HEK293T (cell line): ENCODE results near the gene KCNJ10.

Source experiments
- ARNT ChIP-seq: fragments of 450-650 bp; IDR thresholded peaks from 2 replicates; pipeline ENCODE4 v1.6.1; 2017; ENCODE audit warnings: mild to moderate bottlenecking
- FOXM1 ChIP-seq: fragments of 450-650 bp; IDR thresholded peaks from 2 replicates; pipeline ENCODE4 v1.6.1; 2017; ENCODE audit warnings: mild to moderate bottlenecking, borderline replicate concordance
- HDGF ChIP-seq: fragments of 450-650 bp; IDR thresholded peaks from 2 replicates; pipeline ENCODE4 v1.6.1; 2017; ENCODE audit warnings: antibody characterized with exemption, borderline replicate concordance
- NFRKB ChIP-seq: fragments of 450-650 bp; IDR thresholded peaks from 2 replicates; pipeline ENCODE4 v1.6.1; 2016; ENCODE audit warnings: mild to moderate bottlenecking, moderate library complexity
- SP1 ChIP-seq: fragments of 450-650 bp; IDR thresholded peaks from 2 replicates; pipeline ENCODE4 v1.6.1; 2017
- SUZ12 ChIP-seq: fragments of 450-650 bp; IDR thresholded peaks from 2 replicates; pipeline ENCODE4 v1.6.1; 2016; ENCODE audit warnings: mild to moderate bottlenecking
- TARDBP ChIP-seq: fragments of 450-650 bp; IDR thresholded peaks from 2 replicates; pipeline ENCODE4 v1.6.1; 2016
- ZNF384 ChIP-seq: fragments of 450-650 bp; IDR thresholded peaks from 2 replicates; pipeline ENCODE4 v1.6.1; 2016
- TF ChIP-seq, protein P1 (sequence below): fragments of 450-650 bp; IDR thresholded peaks from 2 replicates; pipeline ENCODE4 v1.6.1; 2016

DNA sequence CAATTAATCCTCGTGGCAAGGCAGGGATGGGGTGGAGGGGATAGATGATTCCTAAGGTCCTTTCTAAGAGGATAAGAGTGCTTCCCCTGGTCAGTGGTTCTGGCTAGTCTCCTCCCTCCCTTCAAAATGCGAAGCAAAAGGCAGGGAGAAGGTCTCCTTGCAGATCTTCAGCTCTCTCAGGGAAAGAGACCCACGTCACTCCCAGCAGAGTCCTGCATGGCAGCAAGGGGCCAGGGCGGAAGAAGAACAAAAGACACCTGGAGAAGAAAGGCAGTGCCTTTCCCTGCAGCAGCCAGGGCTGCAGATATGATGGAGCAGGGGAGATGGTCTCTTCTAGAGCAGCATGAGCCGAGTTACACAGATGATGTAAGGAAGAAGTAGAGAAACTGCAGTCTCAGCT is 86.3 kb downstream of the KCNJ10 start:
- TF ChIP-seq TARDBP (no peak), SP1 (no peak), NFRKB (no peak), SUZ12 (no peak), ARNT (no peak), FOXM1 (no peak), HDGF (no peak), ZNF384 (no peak)
- TF ChIP-seq, protein P1, sequence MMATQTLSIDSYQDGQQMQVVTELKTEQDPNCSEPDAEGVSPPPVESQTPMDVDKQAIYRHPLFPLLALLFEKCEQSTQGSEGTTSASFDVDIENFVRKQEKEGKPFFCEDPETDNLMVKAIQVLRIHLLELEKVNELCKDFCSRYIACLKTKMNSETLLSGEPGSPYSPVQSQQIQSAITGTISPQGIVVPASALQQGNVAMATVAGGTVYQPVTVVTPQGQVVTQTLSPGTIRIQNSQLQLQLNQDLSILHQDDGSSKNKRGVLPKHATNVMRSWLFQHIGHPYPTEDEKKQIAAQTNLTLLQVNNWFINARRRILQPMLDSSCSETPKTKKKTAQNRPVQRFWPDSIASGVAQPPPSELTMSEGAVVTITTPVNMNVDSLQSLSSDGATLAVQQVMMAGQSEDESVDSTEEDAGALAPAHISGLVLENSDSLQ = no peak
